LHCN-M2 (cell line): ENCODE results near the gene PGA5. TPM values are rescaled to one million over a fixed set of nuclear protein-coding genes. Genes with fewer than 3 reads are reported as not detected.
"Not testable (repeated sequence)": the region's sequence is repeated elsewhere in the genome, so short reads cannot be mapped to it uniquely, and the experiment has no call there.

Source experiments
- DNase-seq: peaks from one replicate; pipeline ENCODE4 v3.0.0-alpha.2; 2012; ENCODE audit warnings: low read depth
- polyA plus RNA-seq: library from polyadenylated mRNA; unstranded; fragments of >200 nt; gene quantifications from one replicate; pipeline ENCODE4 v1.2.1, GENCODE V29; 2012; ENCODE audit warnings: missing spikeins
- total RNA-seq: library from RNA; depleted of rRNA; stranded (reverse); fragments of >200 nt; gene quantifications from 2 replicates; pipeline ENCODE4 v1.2.3, GENCODE V29; 2014; rRNA removed

Gene PGA5
- total RNA-seq, result 1.5 and 2.0 TPM in 2 replicates
- polyA plus RNA-seq, result 0.44 TPM

GRCh38 chr11:61240875-61241274, at the start of gene PGA5:
PGA5 (plus strand) TSS chr11:61241175; CDS start chr11:61241227, 52 bp downstream.
- not testable (repeated sequence) for DNase-seq

- no peak for DNase-seq
Observed at GRCh38 chr11:61193596-61193995, 47.4 kb upstream of the PGA5 start.

- DNase-seq, result no peak
Observed at GRCh38 chr11:61194169-61194671, 46.8 kb upstream of the PGA5 start.

GRCh38 chr11:61194981-61195695, 45.8 kb upstream of the PGA5 start:
- DNase-seq, result no peak

GRCh38 chr11:61195719-61196118, 45.3 kb upstream of the PGA5 start:
- DNase-seq, result no peak

GRCh38 chr11:61198361-61198760, 42.6 kb upstream of the PGA5 start:
- no peak for DNase-seq

GRCh38 chr11:61198948-61199523, 41.9 kb upstream of the PGA5 start:
- DNase-seq, result no peak

- no peak for DNase-seq
Observed at GRCh38 chr11:61201476-61201875, 39.5 kb upstream of the PGA5 start.

- DNase-seq, result not testable (repeated sequence)
Observed at GRCh38 chr11:61202950-61203746, 37.8 kb upstream of the PGA5 start, which contains the start of gene PGA3. PGA3 (plus strand) TSS chr11:61203515; CDS start chr11:61203565, 50 bp downstream.

GRCh38 chr11:61203873-61204272, 37.1 kb upstream of the PGA5 start:
- not testable (repeated sequence) for DNase-seq

- not testable (repeated sequence) for DNase-seq
Observed at GRCh38 chr11:61204502-61205059, 36.4 kb upstream of the PGA5 start.

- DNase-seq, result not testable (repeated sequence)
Observed at GRCh38 chr11:61207636-61208310, 33.2 kb upstream of the PGA5 start.

GRCh38 chr11:61210629-61211028, 30.3 kb upstream of the PGA5 start:
- not testable (repeated sequence) for DNase-seq

- not testable (repeated sequence) for DNase-seq
Observed at GRCh38 chr11:61211327-61211952, 29.5 kb upstream of the PGA5 start.

GRCh38 chr11:61212202-61212601, 28.8 kb upstream of the PGA5 start:
- not testable (repeated sequence) for DNase-seq

- DNase-seq, result not testable (repeated sequence)
Observed at GRCh38 chr11:61213711-61214324, 27.2 kb upstream of the PGA5 start.

- DNase-seq, result not testable (repeated sequence)
Observed at GRCh38 chr11:61218306-61218705, 22.7 kb upstream of the PGA5 start.

- not testable (repeated sequence) for DNase-seq
Observed at GRCh38 chr11:61219016-61219415, 22.0 kb upstream of the PGA5 start.

- DNase-seq, result not testable (repeated sequence)
Observed at GRCh38 chr11:61222047-61222446, 18.9 kb upstream of the PGA5 start, which contains the start of gene PGA4. PGA4 (plus strand) TSS chr11:61222347; CDS start chr11:61222401, 54 bp downstream.

GRCh38 chr11:61222692-61223091, 18.3 kb upstream of the PGA5 start:
- DNase-seq, result not testable (repeated sequence)
